ENCODE data around the gene SAXO2.
"Not testable (repeated sequence)": the region's sequence is repeated elsewhere in the genome, so short reads cannot be mapped to it uniquely, and the experiment has no call there.

The SAXO2 gene, protein sequence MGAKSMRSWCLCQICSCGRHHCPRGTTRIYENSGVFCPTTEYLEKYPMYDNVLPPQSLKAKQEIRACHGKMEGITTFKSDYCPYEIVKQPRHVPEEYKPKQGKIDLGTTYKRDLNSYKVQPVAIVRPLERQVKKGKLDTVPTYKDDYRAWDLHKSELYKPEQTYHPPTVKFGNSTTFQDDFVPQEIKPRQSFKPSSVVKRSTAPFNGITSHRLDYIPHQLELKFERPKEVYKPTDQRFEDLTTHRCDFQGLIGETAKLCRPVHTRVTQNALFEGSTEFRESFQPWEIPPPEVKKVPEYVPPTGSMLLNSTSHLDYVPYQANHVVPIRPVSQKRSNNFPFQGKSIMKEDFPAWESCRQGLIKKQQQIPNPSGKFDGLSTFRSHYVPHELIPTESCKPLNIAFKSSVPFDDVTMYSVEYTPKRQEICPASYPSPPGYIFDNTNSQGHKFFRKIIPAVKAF

DNA sequence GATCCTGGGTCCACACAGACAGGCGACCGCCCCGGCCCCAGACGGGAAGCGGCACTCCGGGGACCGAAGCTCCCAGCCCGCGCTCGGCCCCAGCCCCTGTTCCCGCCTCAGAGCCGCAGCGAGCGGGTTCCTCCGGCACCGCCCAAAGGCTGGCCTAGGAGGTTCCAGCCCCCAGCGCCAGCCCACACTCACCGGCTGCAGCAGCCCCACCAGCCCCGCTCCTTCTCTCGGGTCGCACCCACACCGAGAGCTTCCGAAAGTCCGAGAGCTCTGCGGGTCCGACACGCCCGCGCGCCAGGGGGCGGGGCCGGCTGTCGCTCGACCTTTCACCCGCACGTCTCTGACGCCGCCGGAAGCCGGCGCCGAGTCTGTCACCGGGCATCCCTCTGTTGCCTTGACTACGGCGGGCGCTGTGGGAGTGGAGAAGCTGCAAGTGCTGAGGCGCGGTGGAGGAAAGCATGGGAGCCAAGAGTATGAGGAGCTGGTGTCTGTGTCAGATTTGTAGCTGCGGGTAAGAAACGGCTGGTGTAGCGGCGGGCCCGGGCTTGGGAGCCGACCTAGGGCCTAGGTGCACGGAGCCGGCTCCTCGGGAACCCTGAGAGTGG lies at the start of gene SAXO2, which contains the start of gene EFL1:
Gene SAXO2 (plus strand): TSS at position 397 of the 605 bp plus-strand sequence. CDS start 62 bp downstream, at position 459.
Gene EFL1 (minus strand): TSS at position 313 of the 605 bp plus-strand sequence. CDS start 956 bp downstream, outside the sequence.
- DNase-seq = peak; percentile 75

DNA sequence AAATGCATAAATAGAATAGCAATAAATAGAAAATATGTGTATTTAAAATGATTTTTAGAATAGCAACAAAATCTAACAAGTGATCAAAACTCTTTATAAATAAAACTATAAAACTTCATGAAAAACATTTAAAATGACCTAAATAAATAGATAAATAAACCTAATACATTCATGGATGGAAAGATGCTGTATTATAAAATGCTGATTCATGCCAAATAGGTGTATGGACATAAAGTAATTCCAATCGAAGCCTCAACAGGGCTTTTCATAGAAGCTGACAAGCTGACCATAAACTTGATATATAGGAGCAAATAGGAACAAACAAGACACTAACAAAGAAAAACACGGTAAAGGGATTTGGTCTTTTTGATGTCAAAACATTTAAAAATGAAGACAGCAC lies 46.5 kb upstream of the SAXO2 start:
- DNase-seq = not testable (repeated sequence)

DNA sequence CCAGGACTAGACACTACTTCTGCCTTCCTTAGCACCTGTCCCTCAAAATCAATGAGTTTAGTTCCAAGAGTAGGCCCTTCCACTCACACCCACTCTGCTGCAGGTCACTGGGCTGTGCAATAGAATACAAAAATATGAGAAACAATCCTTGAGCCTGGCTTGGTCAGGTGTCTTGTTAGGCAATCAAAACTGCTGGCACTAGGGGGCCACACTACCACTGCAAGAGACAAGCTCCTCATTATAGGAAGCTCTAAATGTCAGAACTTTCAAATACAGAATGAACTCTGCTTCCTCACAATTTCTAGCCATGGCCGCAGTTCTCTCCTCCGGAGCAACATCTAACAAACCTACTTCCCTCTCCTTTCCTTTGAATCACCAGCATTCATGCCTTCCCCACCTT lies 41.1 kb upstream of the SAXO2 start:
- DNase-seq = not testable (repeated sequence)

DNA sequence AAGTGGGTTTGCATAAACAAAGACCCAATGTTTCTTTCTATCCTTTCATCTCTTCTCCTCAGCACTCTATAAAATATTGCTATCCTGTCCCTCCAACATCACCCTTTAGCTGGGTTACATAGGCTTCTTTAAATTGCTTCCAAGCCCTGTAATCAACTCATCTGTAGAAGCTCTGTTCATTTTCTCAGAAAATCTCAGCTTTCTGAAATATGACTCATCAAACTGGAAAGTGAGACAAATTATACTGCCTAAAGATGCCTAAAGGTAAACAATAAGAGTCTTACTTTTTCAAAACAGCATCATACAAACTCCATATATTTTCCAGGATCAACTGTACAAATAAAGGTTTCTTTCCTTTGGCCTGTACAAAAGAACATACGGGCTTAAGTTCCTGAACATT lies 33.9 kb upstream of the SAXO2 start:
- DNase-seq = no peak

DNA sequence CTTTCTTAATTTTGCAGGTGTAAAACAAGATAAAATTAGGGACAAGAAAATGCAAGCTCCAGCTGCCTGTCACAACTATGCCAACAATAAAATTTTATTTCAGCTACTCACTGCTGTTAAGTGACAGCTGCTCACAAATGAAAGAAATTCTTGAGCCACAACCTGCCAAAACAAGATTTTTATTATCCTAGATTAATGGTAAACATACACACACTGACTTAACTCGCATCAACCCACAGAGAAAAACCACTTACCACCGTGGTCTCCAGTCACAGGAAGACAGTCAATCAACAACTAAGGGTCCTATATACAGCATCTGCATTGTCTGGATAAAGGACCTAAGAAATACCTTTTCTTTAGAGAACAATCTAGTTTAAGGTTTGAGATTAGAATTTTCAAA lies 31.4 kb upstream of the SAXO2 start:
- DNase-seq = no peak

DNA sequence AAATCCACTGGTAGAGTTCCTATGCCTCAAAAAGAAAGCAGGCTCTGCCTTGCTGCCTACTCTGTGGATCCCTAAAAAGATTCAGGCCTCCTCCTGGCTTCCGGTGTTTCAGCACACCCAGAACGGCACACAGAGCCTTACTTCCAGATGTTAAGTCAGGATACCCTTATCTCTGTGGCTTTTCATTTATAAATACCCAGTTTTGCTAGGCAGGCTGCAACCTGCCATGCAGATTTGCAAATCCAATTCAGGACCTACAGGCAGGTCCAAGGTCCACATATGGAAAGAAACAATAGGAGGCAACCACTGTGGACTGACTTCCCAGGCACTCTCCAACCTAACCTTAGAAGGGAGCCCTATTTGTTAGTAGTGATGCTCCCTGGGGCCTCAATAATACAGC lies 30.8 kb upstream of the SAXO2 start:
- DNase-seq = no peak

DNA sequence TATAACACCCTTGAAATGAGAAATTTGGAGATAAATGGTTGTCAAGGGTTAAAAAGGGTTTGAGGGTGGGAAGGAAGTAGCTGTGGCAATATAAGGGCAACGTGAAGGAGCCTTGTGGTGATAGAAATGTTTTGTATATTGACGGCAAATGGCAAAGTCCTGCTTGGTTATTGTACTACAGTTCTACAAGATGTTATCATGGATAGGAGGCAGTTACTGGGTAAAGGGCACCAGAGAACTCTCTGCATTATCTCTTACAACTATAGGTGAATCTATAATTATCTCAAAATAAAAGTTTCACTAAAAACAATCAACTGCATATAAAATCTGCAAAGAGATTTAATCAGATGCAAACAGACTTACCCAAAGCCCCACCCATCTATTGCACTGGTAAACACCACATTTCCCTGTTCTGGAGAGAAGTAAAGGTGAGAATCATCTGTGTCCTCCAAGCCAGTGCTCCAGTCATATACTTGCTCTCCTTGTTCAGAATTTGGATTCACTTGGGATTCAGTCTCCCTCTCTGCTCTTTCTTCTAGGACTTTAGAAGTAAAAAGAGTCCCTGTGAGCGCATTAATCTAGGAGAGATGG lies 24.6 kb upstream of the SAXO2 start:
- DNase-seq = not testable (repeated sequence)

DNA sequence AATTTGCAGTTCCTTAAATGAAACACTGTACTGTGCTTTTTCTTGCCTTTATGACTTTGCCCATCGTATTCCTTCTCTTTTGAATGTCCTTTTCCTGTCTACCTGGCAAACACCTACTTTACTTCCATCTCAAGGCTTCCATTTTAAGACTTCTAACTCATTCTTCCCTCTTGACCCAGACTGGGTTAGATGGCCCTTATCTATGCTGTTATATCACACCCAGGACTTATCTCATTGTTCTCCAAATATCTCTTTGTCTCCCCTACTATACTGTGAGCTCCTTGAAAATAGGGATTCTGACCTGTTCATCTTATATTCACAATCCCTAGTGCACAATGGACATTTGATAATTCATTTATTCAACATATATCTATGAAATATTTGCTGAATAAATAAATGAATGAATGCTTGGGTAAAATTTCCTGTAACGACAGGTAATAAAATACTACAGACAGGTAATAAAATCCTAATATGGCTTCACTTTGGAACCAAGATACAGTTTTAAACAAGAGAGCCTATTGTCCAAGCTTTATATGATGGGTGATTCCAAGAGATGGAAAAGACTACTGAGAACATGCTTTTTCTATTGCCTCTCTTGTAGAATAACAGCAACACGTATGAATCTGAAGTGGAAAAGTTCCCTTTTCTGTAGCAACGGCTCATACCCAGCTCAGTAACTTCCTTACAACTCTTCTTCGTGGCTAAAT lies 22.8 kb upstream of the SAXO2 start:
- no peak for DNase-seq

DNA sequence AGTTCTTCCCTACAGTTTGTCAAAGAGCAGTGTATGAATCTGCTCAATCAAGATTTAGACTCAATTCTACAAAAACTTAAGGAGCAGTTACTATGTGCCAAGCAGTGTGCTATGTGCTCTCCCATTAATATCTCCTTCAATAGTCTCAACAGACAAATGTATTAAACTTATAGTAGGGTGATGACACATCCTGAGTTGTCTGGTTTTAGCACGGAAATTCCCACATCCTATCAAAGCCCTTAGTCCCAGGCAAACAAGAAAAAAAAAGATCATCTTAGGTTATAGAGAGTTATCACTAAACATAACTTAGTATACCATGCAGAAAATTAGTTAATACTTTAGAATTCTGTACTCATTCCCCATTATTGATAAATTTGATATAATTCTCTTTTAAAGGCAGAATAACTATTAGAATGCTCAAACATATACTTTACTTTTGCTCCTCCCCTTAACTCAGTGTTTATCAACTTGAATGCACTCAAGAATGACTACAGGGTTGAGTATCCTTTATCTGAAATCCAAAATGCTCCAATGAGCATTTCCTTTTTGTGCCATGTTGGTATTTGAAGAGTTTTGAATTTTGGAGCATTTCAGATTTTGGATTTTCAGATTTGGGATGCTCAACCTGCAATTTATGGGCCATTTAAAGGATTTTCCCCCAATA lies 20.6 kb upstream of the SAXO2 start:
- not testable (repeated sequence) for DNase-seq

DNA sequence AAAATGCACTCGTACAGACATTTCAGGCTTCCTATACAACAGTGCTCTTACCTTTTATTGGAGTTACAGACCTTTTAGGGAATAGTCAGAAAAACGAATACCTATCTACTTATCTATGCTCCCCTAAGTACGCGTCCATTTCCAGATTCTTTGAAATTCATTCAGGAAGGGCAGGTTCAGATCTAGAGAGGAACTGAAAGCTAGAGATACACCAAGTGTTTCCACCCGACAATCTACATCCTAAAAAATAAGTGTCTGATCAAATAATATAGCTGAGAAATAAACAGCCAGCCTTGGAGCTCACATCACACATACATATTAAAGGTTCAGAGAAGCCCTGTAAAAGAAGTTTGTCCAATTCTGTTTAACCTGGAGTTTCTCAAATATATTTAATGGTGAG lies 19.0 kb upstream of the SAXO2 start:
- DNase-seq = not testable (repeated sequence)

DNA sequence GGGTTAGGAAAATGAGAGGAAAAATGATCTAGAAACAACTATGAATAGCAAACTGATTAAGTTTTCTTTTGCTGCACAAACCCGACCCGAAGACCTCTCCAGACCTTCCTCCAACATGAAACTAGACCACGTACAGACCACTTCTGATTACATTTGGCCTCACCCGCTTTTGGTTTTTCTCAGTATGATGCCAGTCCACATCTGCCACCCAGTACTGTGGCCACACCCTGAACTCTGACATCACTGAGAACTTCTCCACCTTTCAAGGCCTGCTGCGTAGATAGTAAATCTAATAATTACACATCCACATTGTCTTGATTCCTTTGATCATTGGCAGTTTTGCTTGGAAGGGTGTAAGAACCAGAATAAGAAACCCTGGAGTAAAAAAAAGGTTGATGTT lies 16.7 kb upstream of the SAXO2 start:
- not testable (repeated sequence) for DNase-seq

DNA sequence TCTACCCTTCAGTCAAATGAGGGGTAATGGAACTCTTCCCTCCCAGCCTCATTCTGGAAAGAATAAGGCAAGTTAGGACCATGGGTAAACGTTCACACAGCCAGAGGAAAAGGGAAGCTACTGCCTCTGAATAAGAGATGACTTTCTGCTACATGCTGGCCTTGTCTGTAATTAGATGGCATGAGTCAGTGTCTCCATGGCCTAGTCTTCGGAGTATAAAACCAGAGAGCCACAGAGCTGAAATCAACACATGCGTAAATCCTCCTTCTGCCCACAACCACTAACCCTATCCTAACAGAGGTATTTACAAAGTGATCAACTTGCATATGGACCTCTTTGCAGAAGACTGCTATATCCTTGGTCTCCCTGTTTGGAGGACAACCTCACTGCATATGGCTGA lies 14.4 kb upstream of the SAXO2 start:
- DNase-seq = not testable (repeated sequence)

DNA sequence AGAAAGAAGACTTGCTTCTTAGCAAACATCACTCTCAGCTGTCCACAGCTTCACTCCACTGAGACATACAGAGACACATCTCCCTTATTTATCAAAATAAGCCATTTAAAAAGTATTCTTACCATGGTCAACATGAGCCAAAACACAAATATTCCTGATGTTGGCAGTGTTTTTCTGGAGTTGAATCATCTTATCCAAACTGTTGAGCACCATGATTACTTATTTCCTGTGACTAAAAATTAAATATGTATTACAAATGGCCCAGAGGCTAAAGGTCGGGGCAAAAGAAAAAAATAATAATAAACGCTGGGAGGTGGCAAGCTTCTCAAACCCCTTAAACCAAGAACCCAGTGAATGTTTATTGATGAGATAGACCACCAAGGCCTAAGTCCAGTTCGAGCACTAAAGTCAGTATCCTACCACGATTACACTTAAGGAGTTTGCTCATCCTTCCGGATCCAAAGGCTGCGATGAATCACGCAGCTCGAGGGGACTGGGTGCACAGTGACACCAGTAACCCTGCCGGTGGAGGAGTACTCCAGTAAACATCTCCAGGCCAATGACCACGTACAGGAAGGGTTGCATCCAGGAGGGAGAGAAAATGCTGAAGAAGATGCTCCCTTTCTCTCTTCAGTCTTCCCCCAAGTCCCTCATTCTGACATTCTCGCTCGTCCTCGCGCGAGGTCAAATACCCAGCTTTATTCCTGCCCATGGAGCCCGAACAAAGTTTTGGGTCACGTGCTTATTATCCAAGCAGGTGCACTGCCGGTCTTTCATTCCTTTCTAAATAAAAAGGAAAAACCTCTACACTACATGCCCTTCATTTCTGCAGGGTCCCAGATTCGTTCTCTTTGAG lies 824 bp upstream of the SAXO2 start:
- DNase-seq = not testable (repeated sequence)

DNA sequence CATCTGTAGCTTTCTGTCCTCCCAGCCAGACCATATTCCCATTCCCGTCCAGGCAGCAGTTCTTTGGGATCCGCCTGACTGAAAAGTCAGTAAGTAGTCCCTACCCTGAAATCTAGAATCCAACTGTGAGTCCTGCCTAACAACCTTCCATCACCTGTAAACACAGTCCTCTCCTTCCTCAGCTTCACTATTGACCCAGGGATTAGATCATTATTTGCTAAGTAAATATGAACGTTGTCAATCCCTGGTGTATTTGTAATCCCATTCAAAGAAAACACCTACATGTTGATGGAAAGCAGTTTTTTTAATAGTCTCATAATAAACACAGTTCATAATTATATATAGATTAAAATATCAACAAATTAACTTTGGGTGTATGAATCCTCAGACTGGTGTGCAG lies 732 bp downstream of the SAXO2 start:
- DNase-seq = no peak

DNA sequence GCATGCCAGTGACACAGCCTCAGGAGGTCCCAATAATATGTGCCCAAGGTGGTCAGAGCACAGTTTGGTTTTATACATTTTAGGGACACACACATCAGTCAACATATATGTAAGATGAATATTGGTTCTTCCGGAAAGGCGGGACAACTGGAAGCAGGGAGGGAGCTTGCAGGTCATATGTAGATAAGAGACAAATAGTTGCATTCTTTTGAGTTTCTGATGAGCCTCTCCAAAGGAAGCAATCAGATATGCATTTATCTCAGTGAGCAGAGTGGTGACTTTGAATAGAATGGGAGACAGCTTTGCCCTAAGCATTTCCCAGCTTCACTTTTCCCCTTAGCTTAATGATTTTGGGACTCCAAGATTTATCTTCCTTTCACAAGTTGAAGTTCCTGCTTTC lies 4.5 kb downstream of the SAXO2 start:
- DNase-seq = not testable (repeated sequence)

DNA sequence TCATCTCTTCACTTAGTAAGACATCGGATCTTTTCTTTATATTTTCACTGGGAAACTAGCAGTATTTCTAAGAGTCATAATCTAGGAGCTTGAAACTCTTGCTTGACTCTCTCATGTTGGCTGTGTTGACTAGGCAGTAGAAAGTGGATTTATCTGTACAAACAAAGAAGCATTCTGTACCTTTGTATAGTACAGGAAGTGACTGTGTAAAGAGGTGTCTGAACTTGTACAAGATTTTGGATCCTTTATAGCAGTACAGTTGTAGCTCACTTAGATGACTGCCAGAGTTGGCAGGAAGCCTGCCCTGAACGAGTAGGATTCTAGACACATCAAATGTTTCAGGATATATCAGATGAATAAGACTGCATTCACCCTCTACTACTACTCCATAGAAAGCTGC lies 5.8 kb downstream of the SAXO2 start:
- DNase-seq = not testable (repeated sequence)

DNA sequence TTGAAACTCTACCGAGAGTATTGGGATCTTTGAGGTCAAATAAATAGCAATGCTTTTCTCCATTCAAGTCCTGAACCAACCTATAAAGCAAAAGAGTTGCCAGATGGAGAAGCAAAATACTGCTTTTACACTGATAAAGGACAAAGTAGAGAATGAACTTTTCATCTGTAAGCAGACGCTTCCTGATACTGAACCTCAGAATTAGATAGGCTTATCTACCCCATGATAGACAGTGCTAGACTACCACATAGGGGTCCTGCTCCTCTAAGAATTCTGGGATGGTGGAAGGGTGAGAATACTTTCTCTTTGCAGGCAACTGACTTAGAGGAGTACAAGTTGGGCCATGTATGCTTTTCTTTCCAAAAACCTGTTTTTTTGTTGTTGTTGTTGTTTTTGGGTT lies 9.5 kb downstream of the SAXO2 start:
- DNase-seq = no peak

DNA sequence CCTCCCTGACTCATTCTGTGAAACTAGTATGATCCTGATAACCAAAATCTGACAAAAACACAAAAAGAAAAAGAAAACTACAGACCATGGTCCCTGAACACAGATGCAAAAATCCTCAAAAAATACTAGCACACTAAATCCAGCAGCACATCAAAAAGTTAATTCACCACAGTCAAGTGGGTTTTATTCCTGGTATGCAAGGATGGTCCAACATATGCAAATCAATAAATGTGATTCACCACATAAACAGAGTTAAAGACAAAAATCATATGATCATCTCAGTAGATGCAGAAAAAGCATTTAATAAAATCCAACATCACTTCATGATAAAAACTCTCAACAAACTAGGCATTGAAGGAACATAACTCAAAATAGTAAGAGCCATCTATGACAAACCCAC lies 12.8 kb downstream of the SAXO2 start:
- no peak for DNase-seq

DNA sequence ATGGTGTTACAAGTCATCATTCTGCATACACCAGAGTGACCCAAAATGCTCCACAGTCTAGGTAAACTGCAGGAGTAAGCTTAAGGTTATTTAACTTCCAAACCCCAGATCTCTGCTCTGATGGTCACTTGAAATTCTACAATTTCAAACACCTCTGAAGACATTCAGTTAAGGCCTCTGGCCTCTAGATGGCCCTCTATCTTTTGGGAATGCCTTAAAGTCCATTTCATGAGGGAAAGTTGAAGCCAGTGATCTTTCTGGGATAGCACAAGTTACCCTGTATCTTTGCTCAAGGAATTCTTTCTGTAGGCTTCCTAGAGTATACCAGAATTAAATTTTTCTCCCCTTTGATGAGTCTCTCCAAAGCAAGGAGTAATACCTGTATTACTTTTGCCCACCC lies 18.7 kb downstream of the SAXO2 start:
- DNase-seq = not testable (repeated sequence)

DNA sequence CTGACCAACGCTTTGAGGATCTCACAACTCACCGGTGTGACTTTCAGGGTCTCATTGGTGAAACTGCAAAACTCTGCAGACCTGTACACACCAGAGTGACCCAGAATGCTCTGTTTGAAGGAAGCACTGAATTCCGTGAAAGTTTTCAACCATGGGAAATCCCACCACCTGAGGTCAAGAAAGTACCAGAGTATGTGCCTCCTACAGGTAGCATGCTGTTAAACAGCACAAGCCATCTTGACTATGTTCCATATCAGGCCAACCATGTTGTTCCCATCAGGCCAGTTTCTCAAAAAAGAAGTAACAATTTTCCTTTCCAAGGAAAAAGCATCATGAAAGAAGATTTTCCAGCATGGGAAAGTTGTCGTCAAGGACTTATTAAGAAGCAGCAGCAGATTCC lies 19.8 kb downstream of the SAXO2 start:
- not testable (repeated sequence) for DNase-seq

DNA sequence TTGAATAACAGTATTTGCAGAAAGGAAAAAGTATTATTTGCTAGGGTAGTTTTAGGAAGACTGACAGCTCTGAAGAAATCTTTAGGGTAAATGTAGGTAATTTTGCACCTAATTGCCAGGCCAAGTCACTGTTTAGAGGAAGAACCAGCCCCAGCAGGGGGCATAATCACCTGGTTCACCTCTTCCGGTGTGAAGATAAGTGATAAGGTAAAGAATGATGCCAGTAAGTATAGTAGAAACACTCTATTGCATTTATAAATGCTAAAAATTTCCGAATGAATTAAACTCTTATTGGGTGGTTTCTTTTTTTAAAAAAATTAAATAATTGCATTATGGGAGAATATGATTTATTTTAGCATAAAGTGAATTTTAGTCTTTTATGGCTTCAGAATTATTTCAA lies 21.8 kb downstream of the SAXO2 start:
- not testable (repeated sequence) for DNase-seq

DNA sequence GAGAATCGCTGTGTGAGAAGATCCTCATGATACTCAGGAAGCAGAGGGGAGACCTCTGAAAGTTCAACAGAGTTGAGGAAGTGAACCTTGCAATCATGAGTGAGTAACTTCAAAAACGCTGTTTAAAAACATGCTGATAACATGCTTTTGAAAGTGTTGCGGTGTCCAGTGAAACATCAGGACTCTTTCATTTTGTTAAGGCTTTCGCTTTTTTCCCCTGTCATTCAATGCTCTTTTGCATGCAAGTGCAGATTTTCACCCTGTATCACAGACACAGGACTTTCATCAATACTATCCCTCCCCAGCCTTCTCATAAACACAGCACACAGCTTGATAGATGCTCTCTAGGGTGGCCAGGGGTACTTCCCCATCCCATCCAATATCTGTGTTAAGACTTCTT lies 23.9 kb downstream of the SAXO2 start:
- not testable (repeated sequence) for DNase-seq

Measured in NCI-H1092 (cell line).